A549 (cell line): Measurements from ENCODE around the gene WFIKKN1.

Source experiments
- BHLHE40 ChIP-seq: IDR thresholded peaks from 2 replicates; pipeline ENCODE4 v1.6.1; 2012; ENCODE audit warnings: low read depth, low read length, inconsistent platforms
- CTCF ChIP-seq: fragments of >200 bp; sonication (Bioruptor Twin); formaldehyde crosslinking; IDR thresholded peaks from 3 replicates; pipeline ENCODE4 v1.5.1; 2016
- EHMT2 ChIP-seq: fragments of 200-600 bp; sonication (generic); IDR thresholded peaks from 2 replicates; pipeline ENCODE4 v1.6.1; 2016; ENCODE audit warnings: antibody characterized with exemption, low read depth, mild to moderate bottlenecking, moderate library complexity
- EP300 ChIP-seq, 2 experiments: fragments of >200 bp; sonication (Bioruptor Twin); formaldehyde crosslinking; IDR thresholded peaks; 2 replicates in 1 of 2; 3 replicates in 1 of 2; pipeline ENCODE4 v1.6.1; 2016 to 2017
- JUNB ChIP-seq: fragments of >200 bp; sonication (Bioruptor Twin); formaldehyde crosslinking; IDR thresholded peaks from 2 replicates; pipeline ENCODE4 v1.6.1; 2016
- MYC ChIP-seq: IDR thresholded peaks from 2 replicates; pipeline ENCODE4 v1.6.1; 2012; ENCODE audit warnings: mild to moderate bottlenecking, inconsistent platforms, low read length, improper control_type of control experiment, borderline replicate concordance
- RCOR1 ChIP-seq: fragments of 150-350 bp; IDR thresholded peaks from 2 replicates; pipeline ENCODE4 v1.6.1; 2014; ENCODE audit warnings: antibody characterized with exemption, low read length, low read depth
- TF ChIP-seq, protein P1 (sequence below): fragments of 200-600 bp; sonication (generic); IDR thresholded peaks from 2 replicates; pipeline ENCODE4 v1.6.1; 2016; ENCODE audit warnings: antibody characterized with exemption, mild to moderate bottlenecking, moderate library complexity
- TF ChIP-seq, protein P2 (sequence below): IDR thresholded peaks from 2 replicates; pipeline ENCODE4 v1.6.1; 2012

- TF ChIP-seq JUNB (no peak), CTCF (no peak), EHMT2 (no peak), MYC (no peak), EP300 (IDR thresholded peaks at IDR 0.05) (no peak), BHLHE40 (no peak), RCOR1 (no peak)
- TF ChIP-seq, protein P1, sequence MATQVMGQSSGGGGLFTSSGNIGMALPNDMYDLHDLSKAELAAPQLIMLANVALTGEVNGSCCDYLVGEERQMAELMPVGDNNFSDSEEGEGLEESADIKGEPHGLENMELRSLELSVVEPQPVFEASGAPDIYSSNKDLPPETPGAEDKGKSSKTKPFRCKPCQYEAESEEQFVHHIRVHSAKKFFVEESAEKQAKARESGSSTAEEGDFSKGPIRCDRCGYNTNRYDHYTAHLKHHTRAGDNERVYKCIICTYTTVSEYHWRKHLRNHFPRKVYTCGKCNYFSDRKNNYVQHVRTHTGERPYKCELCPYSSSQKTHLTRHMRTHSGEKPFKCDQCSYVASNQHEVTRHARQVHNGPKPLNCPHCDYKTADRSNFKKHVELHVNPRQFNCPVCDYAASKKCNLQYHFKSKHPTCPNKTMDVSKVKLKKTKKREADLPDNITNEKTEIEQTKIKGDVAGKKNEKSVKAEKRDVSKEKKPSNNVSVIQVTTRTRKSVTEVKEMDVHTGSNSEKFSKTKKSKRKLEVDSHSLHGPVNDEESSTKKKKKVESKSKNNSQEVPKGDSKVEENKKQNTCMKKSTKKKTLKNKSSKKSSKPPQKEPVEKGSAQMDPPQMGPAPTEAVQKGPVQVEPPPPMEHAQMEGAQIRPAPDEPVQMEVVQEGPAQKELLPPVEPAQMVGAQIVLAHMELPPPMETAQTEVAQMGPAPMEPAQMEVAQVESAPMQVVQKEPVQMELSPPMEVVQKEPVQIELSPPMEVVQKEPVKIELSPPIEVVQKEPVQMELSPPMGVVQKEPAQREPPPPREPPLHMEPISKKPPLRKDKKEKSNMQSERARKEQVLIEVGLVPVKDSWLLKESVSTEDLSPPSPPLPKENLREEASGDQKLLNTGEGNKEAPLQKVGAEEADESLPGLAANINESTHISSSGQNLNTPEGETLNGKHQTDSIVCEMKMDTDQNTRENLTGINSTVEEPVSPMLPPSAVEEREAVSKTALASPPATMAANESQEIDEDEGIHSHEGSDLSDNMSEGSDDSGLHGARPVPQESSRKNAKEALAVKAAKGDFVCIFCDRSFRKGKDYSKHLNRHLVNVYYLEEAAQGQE = no peak
- TF ChIP-seq, protein P2, sequence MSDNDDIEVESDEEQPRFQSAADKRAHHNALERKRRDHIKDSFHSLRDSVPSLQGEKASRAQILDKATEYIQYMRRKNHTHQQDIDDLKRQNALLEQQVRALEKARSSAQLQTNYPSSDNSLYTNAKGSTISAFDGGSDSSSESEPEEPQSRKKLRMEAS = no peak
Measured at GRCh38 chr16:582614-583331, 48.0 kb upstream of the WFIKKN1 start.
